Liver (tissue), 9 donors: Measurements from ENCODE around the gene CD68. TPM values are rescaled to one million over a fixed set of nuclear protein-coding genes. Genes with fewer than 3 reads are reported as not detected.

Experiments
- DNase-seq: peaks from one replicate; pipeline ENCODE4 v3.0.0-alpha.2; 2017; ENCODE audit warnings: low spot score
- H3K27ac ChIP-seq, 2 donors: one replicate each; pipeline ENCODE4 v1.7.0; 2013; ENCODE audit warnings: inconsistent platforms in 2 of 2, low read length in 2 of 2, control low read depth in 1 of 2, low read depth in 1 of 2, mild to moderate bottlenecking in 1 of 2
- H3K27me3 ChIP-seq, 4 donors: one replicate each; pipeline versions ENCODE4 v1.6.1 to v1.7.0; 2013; ENCODE audit warnings: low read length in 3 of 4, inconsistent platforms in 1 of 4, mild to moderate bottlenecking in 1 of 4, moderate library complexity in 1 of 4; ENCODE audit not compliant: control insufficient read depth in 4 of 4, insufficient read depth in 4 of 4
- H3K36me3 ChIP-seq, 4 donors: one replicate each; pipeline versions ENCODE4 v1.6.1 to v1.7.0; 2013; ENCODE audit warnings: low read length in 3 of 4, mild to moderate bottlenecking in 3 of 4, low read depth in 1 of 4, moderate library complexity in 1 of 4; ENCODE audit not compliant: control insufficient read depth in 4 of 4, insufficient read depth in 3 of 4
- H3K4me1 ChIP-seq, 4 donors: one replicate each; pipeline versions ENCODE4 v1.6.1 to v1.7.0; 2013; ENCODE audit warnings: low read length in 3 of 4, mild to moderate bottlenecking in 3 of 4, moderate library complexity in 1 of 4; ENCODE audit not compliant: control insufficient read depth in 4 of 4, insufficient read depth in 4 of 4
- H3K4me3 ChIP-seq, 3 donors: one replicate each; pipeline versions ENCODE4 v1.6.1 to v1.7.0; 2013; ENCODE audit warnings: low read length in 3 of 3, control low read depth in 1 of 3, low read depth in 1 of 3, mild to moderate bottlenecking in 1 of 3
- H3K9ac ChIP-seq, 2 donors: one replicate each; pipeline ENCODE4 v1.7.0; 2013; ENCODE audit warnings: low read length in 2 of 2, mild to moderate bottlenecking in 2 of 2, moderate library complexity in 2 of 2, control low read depth in 1 of 2, low read depth in 1 of 2
- H3K9me3 ChIP-seq, 4 donors: one replicate each; pipeline versions ENCODE4 v1.6.1 to v1.7.0; 2013; ENCODE audit warnings: low read length in 3 of 4; ENCODE audit not compliant: control insufficient read depth in 4 of 4
- ATF3 ChIP-seq: IDR thresholded peaks from 2 replicates; pipeline ENCODE4 v1.6.1; 2016; ENCODE audit warnings: antibody characterized with exemption
- CTCF ChIP-seq: fragments of 150-350 bp; IDR thresholded peaks from 2 replicates; pipeline ENCODE4 v1.5.1; 2017; ENCODE audit warnings: improper control_type of control experiment, low read depth, low read length; ENCODE audit not compliant: missing input control
- EGR1 ChIP-seq, 2 donors: IDR thresholded peaks; 2 replicates each; pipeline ENCODE4 v1.6.1; 2016 to 2018; ENCODE audit warnings: antibody characterized with exemption in 2 of 2, low read depth in 2 of 2
- FOXA1 ChIP-seq: IDR thresholded peaks from 2 replicates; pipeline ENCODE4 v1.6.1; 2016; ENCODE audit warnings: antibody characterized with exemption
- FOXA2 ChIP-seq: IDR thresholded peaks from 2 replicates; pipeline ENCODE4 v1.6.1; 2016; ENCODE audit warnings: antibody characterized with exemption
- GABPA ChIP-seq, 2 donors: IDR thresholded peaks in 1 of 2; conservative IDR thresholded peaks in 1 of 2; 2 replicates each; pipeline ENCODE4 v1.6.1; 2016; ENCODE audit warnings: antibody characterized with exemption in 2 of 2, mild to moderate bottlenecking in 1 of 2, moderate library complexity in 1 of 2
- HNF4A ChIP-seq, 2 donors: conservative IDR thresholded peaks; 2 replicates each; pipeline ENCODE4 v1.6.1; 2016; ENCODE audit warnings: antibody characterized with exemption in 2 of 2, mild to moderate bottlenecking in 2 of 2
- HNF4G ChIP-seq: IDR thresholded peaks from 2 replicates; pipeline ENCODE4 v1.6.1; 2016; ENCODE audit warnings: antibody characterized with exemption
- JUND ChIP-seq, 2 donors: IDR thresholded peaks; 2 replicates each; pipeline ENCODE4 v1.6.1; 2016; ENCODE audit warnings: antibody characterized with exemption in 2 of 2
- NR2F2 ChIP-seq: IDR thresholded peaks from 2 replicates; pipeline ENCODE4 v1.6.1; 2016; ENCODE audit warnings: antibody characterized with exemption
- RAD21 ChIP-seq, 2 donors: IDR thresholded peaks; 2 replicates each; pipeline ENCODE4 v1.6.1; 2016; ENCODE audit warnings: antibody characterized with exemption in 2 of 2, mild to moderate bottlenecking in 2 of 2
- REST ChIP-seq: IDR thresholded peaks from 2 replicates; pipeline ENCODE4 v1.6.1; 2016; ENCODE audit warnings: antibody characterized with exemption, mild to moderate bottlenecking
- RXRA ChIP-seq, 2 donors: IDR thresholded peaks; 2 replicates each; pipeline ENCODE4 v1.6.1; 2017 to 2018; ENCODE audit warnings: antibody characterized with exemption in 2 of 2, mild to moderate bottlenecking in 1 of 2
- SP1 ChIP-seq: IDR thresholded peaks from 2 replicates; pipeline ENCODE4 v1.6.1; 2018; ENCODE audit warnings: antibody characterized with exemption, mild to moderate bottlenecking
- TAF1 ChIP-seq: conservative IDR thresholded peaks from 2 replicates; pipeline ENCODE4 v1.6.1; 2016; ENCODE audit warnings: antibody characterized with exemption, mild to moderate bottlenecking
- YY1 ChIP-seq: IDR thresholded peaks from 2 replicates; pipeline ENCODE4 v1.6.1; 2016; ENCODE audit warnings: antibody characterized with exemption, mild to moderate bottlenecking
- ZBTB33 ChIP-seq: IDR thresholded peaks from 2 replicates; pipeline ENCODE4 v1.6.1; 2016; ENCODE audit warnings: antibody characterized with exemption
- WGBS: extraction: QIAGEN DNeasy Blood & Tissue Kit; methylation state at CpG from one replicate; pipeline ENCODE4 v1.1.7; 2013; 5-methylcytosine and 5-hydroxymethylcytosine counted together
- polyA plus RNA-seq, 2 donors: library from polyadenylated mRNA; stranded (reverse) in 1 of 2; unstranded in 1 of 2; fragments of 200-250 nt in 1 of 2; fragments of >200 nt in 1 of 2; fragmentation: Nextera tagmentation in 1 of 2; extraction: Ambion mirVana in 1 of 2; gene quantifications; one replicate each; pipeline versions ENCODE4 v1.2.1 to v1.2.3, GENCODE V29; 2013 to 2015
- total RNA-seq, 2 donors: library from RNA; depleted of rRNA; stranded (reverse); fragments of >200 nt; gene quantifications; one replicate each; pipeline ENCODE4 v1.2.3, GENCODE V29; 2014
- TF ChIP-seq, protein P1 (sequence below): IDR thresholded peaks from 2 replicates; pipeline ENCODE4 v1.6.1; 2016; ENCODE audit warnings: antibody characterized with exemption
- donor health status: healthy.
- donor health status: healthy.
- donor health status: healthy.
- donor health status: healthy.
- donor health status: healthy.

Gene CD68
- total and polyA plus RNA-seq, 4 donors = 14.2 to 88.6 (median 33.1) TPM

- 14% methylated on average over 21 of the region's 21 CpGs for WGBS
- no peaks in the 10 kb centered on the region for H3K27me3 ChIP-seq
- peak overlapping the region; percentile 79 to 94 for H3K27ac ChIP-seq
- H3K36me3 ChIP-seq = no peaks in the 10 kb centered on the region
- DNase-seq = no peak
- peaks cover 10 to 49% (median 35%) of the 10 kb centered on the region in 4 donors for H3K4me1 ChIP-seq
- H3K4me3 ChIP-seq = peak overlapping the region in 2 of 3 donors; percentile 0 to 31
- H3K9ac ChIP-seq = peak overlapping the region in 1 of 2 donors; percentile 76
- H3K9me3 ChIP-seq = no peaks in the 10 kb centered on the region
- TF ChIP-seq ATF3 = no peak
- no peak for TF ChIP-seq YY1
- peak; percentile 38 for TF ChIP-seq TAF1
- TF ChIP-seq JUND (IDR thresholded peaks at IDR 0.05) = no peak
- no peak for TF ChIP-seq CTCF
- peak; percentile 22 to 63 for TF ChIP-seq RXRA (IDR thresholded peaks at IDR 0.05)
- TF ChIP-seq RAD21 (IDR thresholded peaks at IDR 0.05) = peak; percentile 13 to 35
- peak; percentile 56 for TF ChIP-seq SP1
- no peak for TF ChIP-seq HNF4G
- TF ChIP-seq REST = no peak
- TF ChIP-seq GABPA (IDR thresholded peaks at IDR 0.05 in 1 of 2, conservative IDR thresholded peaks at IDR 0.05 in 1 of 2) = peak; percentile 18 to 55
- TF ChIP-seq ZBTB33 = no peak
- peak; percentile 88 for TF ChIP-seq NR2F2
- TF ChIP-seq, protein P1, sequence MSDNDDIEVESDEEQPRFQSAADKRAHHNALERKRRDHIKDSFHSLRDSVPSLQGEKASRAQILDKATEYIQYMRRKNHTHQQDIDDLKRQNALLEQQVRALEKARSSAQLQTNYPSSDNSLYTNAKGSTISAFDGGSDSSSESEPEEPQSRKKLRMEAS = no peak
- TF ChIP-seq FOXA1 = no peak
- no peak for TF ChIP-seq FOXA2
- no peak for TF ChIP-seq EGR1 (IDR thresholded peaks at IDR 0.05; ENCODE audit: low read depth in 2 of 2)
- TF ChIP-seq HNF4A (conservative IDR thresholded peaks at IDR 0.05) = no peak
Observed at GRCh38 chr17:7557775-7558543, 21.5 kb upstream of the CD68 start.
